SJSA1 (cell line): ENCODE results near the gene CNTNAP5. TPM values are rescaled to one million over a fixed set of nuclear protein-coding genes. Genes with fewer than 3 reads are reported as not detected.

ENCODE experiments used
- DNase-seq, 2 experiments: peaks; one replicate each; pipeline ENCODE4 v3.0.0-alpha.2; 2015 to 2020; ENCODE audit warnings: low spot score in 2 of 2, low read depth in 1 of 2
- H3K27ac ChIP-seq: fragments of 250-450 bp; sonication (Bioruptor Pico); 2 replicates; pipeline ENCODE4 v1.5.1; 2020; ENCODE audit warnings: mild to moderate bottlenecking, moderate library complexity
- H3K27me3 ChIP-seq: fragments of 250-450 bp; sonication (Bioruptor Pico); replicated peaks from 2 replicates; pipeline ENCODE4 v1.5.1; 2020; ENCODE audit warnings: mild to moderate bottlenecking, moderate library complexity
- H3K36me3 ChIP-seq: fragments of 250-450 bp; sonication (Bioruptor Pico); 2 replicates; pipeline ENCODE4 v1.5.1; 2020; ENCODE audit warnings: mild to moderate bottlenecking
- H3K4me1 ChIP-seq: fragments of 250-450 bp; sonication (Bioruptor Pico); replicated peaks from 2 replicates; pipeline ENCODE4 v1.6.1; 2021; ENCODE audit warnings: mild to moderate bottlenecking
- H3K4me3 ChIP-seq: fragments of 250-450 bp; sonication (Bioruptor Pico); 2 replicates; pipeline ENCODE4 v1.5.1; 2020; ENCODE audit warnings: mild to moderate bottlenecking
- H3K9me3 ChIP-seq: fragments of 250-450 bp; sonication (Bioruptor Pico); replicated peaks from 2 replicates; pipeline ENCODE4 v1.5.1; 2020; ENCODE audit warnings: mild to moderate bottlenecking
- total RNA-seq: library from RNA; depleted of rRNA; stranded (reverse); fragments of >200 nt; shearing (Covaris generic); gene quantifications from 2 replicates; pipeline ENCODE4 v1.2.3, GENCODE V29; 2014

CNTNAP5 gene
- total RNA-seq, 1 experiment from 2014 or later, result not detected

DNA sequence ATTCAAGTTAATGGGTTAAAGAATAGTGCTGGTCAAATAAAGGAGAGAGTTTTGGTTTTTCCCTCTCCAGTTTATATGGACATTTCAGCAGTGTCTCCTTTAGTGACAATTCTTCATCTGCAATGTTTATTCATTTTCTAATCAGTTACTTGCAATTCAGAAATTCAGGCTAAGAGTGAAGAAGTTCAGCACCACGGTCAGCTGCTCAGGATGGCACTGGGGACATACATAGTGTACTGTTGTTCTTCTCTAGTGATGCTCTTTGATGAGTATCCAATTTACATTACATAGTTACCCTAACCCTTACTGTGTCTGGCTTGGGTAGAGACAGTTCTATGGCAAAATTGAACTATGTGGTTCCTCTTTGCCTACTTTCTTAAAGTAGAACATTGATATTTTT, 412.7 kb downstream of the CNTNAP5 start:
- Histone ChIP-seq H3K27ac (no peak overlapping the region), H3K4me3 (no peak overlapping the region), H3K27me3 (no peaks in the 10 kb centered on the region), H3K9me3 (peaks cover 8% of the 10 kb centered on the region; the same call in 1 of the 2 replicates), H3K36me3 (no peaks in the 10 kb centered on the region), H3K4me1 (no peaks in the 10 kb centered on the region)
- no peak for DNase-seq

DNA sequence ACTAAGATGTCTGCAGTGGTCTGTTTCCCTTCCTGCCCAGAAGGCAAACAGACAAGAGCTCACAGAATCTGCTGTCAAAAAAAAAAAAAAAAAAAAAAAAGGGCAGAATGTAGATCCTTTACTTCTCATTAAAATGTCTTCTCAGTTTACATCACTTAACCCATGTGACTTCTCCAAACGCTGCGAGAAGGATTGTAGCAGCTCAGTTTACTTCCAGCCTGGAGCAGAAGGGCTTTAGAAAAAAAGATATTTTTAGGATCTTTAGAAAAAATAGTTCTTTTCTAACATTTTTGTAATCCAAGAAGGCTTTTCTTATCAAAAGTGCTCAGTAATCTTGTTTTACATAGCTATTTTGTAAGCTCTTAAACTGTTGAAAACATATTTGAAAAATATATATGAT, 425.4 kb downstream of the CNTNAP5 start:
- DNase-seq, result no peak
- Histone ChIP-seq H3K9me3 (peaks cover 2% of the 10 kb centered on the region; the same call in 1 of the 2 replicates), H3K27ac (no peak overlapping the region), H3K27me3 (no peaks in the 10 kb centered on the region), H3K36me3 (no peaks in the 10 kb centered on the region), H3K4me1 (no peaks in the 10 kb centered on the region), H3K4me3 (no peak overlapping the region)

- no peak for DNase-seq
- no peaks in the 10 kb centered on the region for H3K27me3 ChIP-seq
- no peaks in the 10 kb centered on the region for H3K9me3 ChIP-seq
- H3K27ac ChIP-seq, result no peak overlapping the region
- H3K4me1 ChIP-seq, result no peaks in the 10 kb centered on the region
- no peak overlapping the region for H3K4me3 ChIP-seq
- no peaks in the 10 kb centered on the region for H3K36me3 ChIP-seq
Observed at GRCh38 chr2:124476291-124476690, 451.2 kb downstream of the CNTNAP5 start.

GRCh38 chr2:124478761-124479160, 453.7 kb downstream of the CNTNAP5 start:
- Histone ChIP-seq H3K9me3 (no peaks in the 10 kb centered on the region; the same call in 1 of the 2 replicates), H3K4me1 (no peaks in the 10 kb centered on the region), H3K36me3 (no peaks in the 10 kb centered on the region), H3K27ac (no peak overlapping the region), H3K4me3 (no peak overlapping the region), H3K27me3 (no peaks in the 10 kb centered on the region)
- no peak for DNase-seq

- H3K36me3 ChIP-seq, result no peaks in the 10 kb centered on the region
- H3K4me3 ChIP-seq, result no peak overlapping the region
- no peak for DNase-seq
- H3K9me3 ChIP-seq, result no peaks in the 10 kb centered on the region; the same call in 1 of the 2 replicates
- H3K27me3 ChIP-seq, result no peaks in the 10 kb centered on the region
- H3K27ac ChIP-seq, result no peak overlapping the region
- no peaks in the 10 kb centered on the region for H3K4me1 ChIP-seq
Observed at GRCh38 chr2:124480958-124481357, 455.9 kb downstream of the CNTNAP5 start.

DNA sequence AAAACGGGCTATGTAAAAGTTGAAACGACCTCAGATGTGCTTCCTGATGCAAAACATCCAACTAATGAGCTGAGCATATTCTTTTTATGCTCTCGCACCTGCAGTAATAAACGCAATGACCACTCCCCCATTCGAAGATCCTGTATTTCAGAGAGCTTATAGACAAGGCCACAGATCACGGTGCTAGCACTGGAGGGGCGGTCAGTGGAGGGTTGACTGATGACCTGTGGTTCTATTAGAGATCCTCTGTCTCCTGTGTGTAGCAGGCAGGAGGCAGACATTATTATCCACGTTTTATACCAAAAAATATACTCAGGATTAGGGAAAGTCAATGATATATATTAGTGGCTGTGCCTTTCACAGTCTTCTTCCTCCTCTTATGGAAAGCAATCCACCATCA, 457.0 kb downstream of the CNTNAP5 start:
- H3K36me3 ChIP-seq, result no peaks in the 10 kb centered on the region

GRCh38 chr2:124482551-124482950, 457.5 kb downstream of the CNTNAP5 start:
- Histone ChIP-seq H3K27ac (no peak overlapping the region), H3K36me3 (no peaks in the 10 kb centered on the region), H3K9me3 (no peaks in the 10 kb centered on the region; the same call in 1 of the 2 replicates), H3K4me1 (no peaks in the 10 kb centered on the region), H3K4me3 (no peak overlapping the region), H3K27me3 (no peaks in the 10 kb centered on the region)
- DNase-seq, result no peak

More for the DNA sequence above, 457.0 kb downstream of the CNTNAP5 start:
- Histone ChIP-seq H3K27me3 (no peaks in the 10 kb centered on the region), H3K9me3 (no peaks in the 10 kb centered on the region; the same call in 1 of the 2 replicates), H3K27ac (no peak overlapping the region), H3K4me1 (no peaks in the 10 kb centered on the region), H3K4me3 (no peak overlapping the region)
- no peak for DNase-seq

- Histone ChIP-seq H3K9me3 (no peaks in the 10 kb centered on the region; the same call in 1 of the 2 replicates), H3K36me3 (no peaks in the 10 kb centered on the region), H3K27me3 (no peaks in the 10 kb centered on the region), H3K4me3 (no peak overlapping the region), H3K4me1 (no peaks in the 10 kb centered on the region), H3K27ac (no peak overlapping the region)
- DNase-seq, result no peak
Observed at GRCh38 chr2:124485659-124486058, 460.6 kb downstream of the CNTNAP5 start.

DNA sequence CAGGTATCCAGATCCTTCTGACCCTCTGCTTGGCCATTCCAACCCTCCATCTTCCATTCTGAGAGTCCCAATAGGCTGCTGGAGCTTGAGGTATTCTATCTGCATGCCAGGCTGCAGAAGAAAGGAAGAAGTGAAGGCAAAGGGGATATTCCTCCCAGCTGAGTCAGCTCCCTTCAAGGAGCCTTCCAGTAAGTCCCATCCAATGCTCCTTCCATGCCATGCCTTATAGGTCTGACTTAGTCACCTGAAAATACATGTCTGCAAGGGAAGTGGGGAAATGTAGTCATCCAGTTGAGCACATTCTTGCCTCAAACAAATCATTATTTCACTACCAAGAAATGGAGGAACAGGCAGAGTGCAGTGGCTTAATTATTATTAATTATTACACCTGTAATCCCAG, 464.6 kb downstream of the CNTNAP5 start:
- Histone ChIP-seq H3K27me3 (no peaks in the 10 kb centered on the region), H3K9me3 (no peaks in the 10 kb centered on the region), H3K4me1 (no peaks in the 10 kb centered on the region), H3K36me3 (no peaks in the 10 kb centered on the region), H3K4me3 (no peak overlapping the region), H3K27ac (no peak overlapping the region)
- DNase-seq, result no peak

DNA sequence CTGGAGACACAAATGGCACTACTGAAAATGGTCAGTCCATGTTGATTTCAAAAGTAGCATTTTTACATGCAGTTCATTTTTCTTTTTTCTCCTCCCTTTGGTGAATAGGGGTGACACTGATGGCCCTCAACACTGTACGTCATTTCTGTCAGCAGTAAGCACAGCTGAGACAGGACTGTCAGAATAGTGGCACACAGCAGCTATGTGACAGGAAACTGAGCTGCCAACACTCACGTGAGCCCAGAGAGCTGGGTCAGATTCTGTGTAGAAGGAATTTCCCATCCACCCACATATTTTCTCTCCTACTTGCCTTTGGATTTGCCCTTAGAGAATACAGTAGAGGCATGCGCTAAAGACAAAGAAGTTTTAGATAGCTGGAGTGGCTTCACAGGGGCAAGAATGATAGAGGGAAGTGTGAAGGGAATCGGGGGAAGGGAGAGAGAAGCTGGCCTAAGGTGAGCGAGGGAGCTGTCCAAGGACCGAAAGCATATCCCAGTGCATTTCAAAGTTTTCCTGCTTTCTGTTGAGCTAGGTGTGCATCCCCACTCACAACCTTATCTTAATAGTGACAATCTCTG, 476.6 kb downstream of the CNTNAP5 start:
- no peak overlapping the region for H3K27ac ChIP-seq
- H3K27me3 ChIP-seq, result no peaks in the 10 kb centered on the region
- H3K36me3 ChIP-seq, result no peaks in the 10 kb centered on the region
- no peak for DNase-seq
- H3K9me3 ChIP-seq, result 0 out of 2 replicates have a peak, but pooled peaks cover 6% of the 10 kb centered on the region
- no peaks in the 10 kb centered on the region for H3K4me1 ChIP-seq
- no peak overlapping the region for H3K4me3 ChIP-seq

DNA sequence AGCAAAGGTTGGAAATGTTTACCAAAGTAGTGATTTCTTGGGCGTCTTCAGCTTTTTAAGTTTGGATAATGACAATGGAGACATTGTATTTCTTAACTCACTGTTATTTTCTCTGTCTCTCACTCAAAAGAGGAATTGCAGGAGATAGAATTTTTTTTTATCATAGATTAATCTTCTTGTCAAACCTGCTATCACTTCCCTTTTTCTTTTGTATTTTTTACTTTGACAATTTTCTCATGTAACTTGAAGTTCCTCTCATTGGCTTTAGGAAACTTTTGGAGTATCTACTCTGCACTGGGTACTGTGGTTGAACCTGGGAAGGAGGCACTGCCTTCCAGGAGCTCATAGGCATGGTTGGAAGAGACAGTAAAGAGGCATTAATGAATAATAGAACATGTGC, 489.1 kb downstream of the CNTNAP5 start:
- H3K4me3 ChIP-seq, result no peak overlapping the region
- H3K4me1 ChIP-seq, result no peaks in the 10 kb centered on the region
- H3K36me3 ChIP-seq, result no peaks in the 10 kb centered on the region
- no peak overlapping the region for H3K27ac ChIP-seq
- peaks cover 5% of the 10 kb centered on the region; the same call in 1 of the 2 replicates for H3K9me3 ChIP-seq
- H3K27me3 ChIP-seq, result no peaks in the 10 kb centered on the region
- no peak for DNase-seq

DNA sequence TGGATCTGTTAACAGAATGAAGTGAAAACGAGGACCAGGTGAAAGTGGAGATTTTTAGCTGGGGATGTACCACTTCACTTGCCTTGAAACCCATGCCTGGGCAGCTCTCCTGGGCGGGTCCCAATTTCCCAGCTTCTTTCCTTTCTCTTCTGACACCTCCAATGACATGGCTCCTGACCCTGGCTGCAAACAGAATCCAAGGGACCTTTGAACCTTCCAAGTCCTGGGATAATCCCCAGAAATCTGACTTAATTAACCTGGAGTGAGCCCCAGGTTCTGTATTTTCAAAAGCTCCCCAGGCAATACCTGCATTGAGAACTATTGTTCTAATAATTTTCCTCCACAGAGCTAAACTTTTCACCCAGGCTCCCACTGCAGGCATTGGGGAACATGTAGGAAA, 495.9 kb downstream of the CNTNAP5 start:
- Histone ChIP-seq H3K4me1 (no peaks in the 10 kb centered on the region), H3K36me3 (no peaks in the 10 kb centered on the region), H3K27me3 (no peaks in the 10 kb centered on the region), H3K4me3 (no peak overlapping the region), H3K9me3 (0 out of 2 replicates have a peak, but pooled peaks cover 4% of the 10 kb centered on the region), H3K27ac (no peak overlapping the region)
- DNase-seq, result no peak

GRCh38 chr2:124523096-124523495, 498.0 kb downstream of the CNTNAP5 start:
- H3K4me1 ChIP-seq, result no peaks in the 10 kb centered on the region
- H3K27ac ChIP-seq, result no peak overlapping the region
- no peak overlapping the region for H3K4me3 ChIP-seq
- 0 out of 2 replicates have a peak, but pooled peaks cover 4% of the 10 kb centered on the region for H3K9me3 ChIP-seq
- no peak for DNase-seq
- H3K27me3 ChIP-seq, result no peaks in the 10 kb centered on the region
- no peaks in the 10 kb centered on the region for H3K36me3 ChIP-seq

DNA sequence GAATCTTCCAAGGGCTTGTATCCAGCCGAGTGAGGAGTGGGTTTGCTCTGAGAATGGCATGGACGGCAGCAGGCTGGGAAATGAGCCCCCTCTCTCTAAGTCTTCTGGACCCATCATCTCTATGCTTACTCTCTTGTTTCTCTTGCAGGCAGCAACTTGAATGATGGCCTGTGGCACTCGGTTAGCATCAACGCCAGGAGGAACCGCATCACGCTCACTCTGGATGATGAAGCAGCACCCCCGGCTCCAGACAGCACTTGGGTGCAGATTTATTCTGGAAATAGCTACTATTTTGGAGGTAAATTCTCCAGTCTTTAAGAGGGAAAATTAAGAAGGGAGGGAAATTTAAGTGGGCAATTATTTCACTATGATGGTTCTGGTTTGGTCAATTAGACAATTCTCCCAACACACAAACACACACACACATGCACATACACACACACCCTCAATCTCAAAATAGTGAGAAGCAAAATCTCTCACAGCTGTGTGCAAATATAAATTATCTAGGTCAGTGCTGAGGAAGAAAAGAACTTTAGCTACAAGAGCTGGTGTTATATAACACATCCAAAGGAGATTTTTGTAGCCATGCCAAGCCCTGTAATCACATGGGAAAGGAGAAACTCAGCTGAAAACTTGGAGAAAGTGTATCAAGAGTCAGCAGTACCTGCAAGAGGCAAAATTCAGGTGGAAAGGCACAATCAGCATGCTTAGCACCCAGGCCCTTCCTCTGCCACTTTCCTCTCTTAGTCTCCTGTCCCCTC, 499.2 kb downstream of the CNTNAP5 start:
- no peak overlapping the region for H3K4me3 ChIP-seq
- no peak for DNase-seq
- no peaks in the 10 kb centered on the region for H3K36me3 ChIP-seq
- 0 out of 2 replicates have a peak, but pooled peaks cover 4% of the 10 kb centered on the region for H3K9me3 ChIP-seq
- no peaks in the 10 kb centered on the region for H3K27me3 ChIP-seq
- H3K27ac ChIP-seq, result no peak overlapping the region
- no peaks in the 10 kb centered on the region for H3K4me1 ChIP-seq
